Esophagus muscularis mucosa (tissue), 4 donors: Measurements from ENCODE around the gene GRIK3. TPM values are rescaled to one million over a fixed set of nuclear protein-coding genes. Genes with fewer than 3 reads are reported as not detected.

Source experiments
- DNase-seq: peaks from one replicate; pipeline ENCODE4 v3.0.0-alpha.2; 2017; ENCODE audit errors: extremely low spot score
- H3K27ac ChIP-seq, 4 donors: fragments of 200-600 bp; sonication (generic); replicated peaks in 1 of 4; 1 replicate in 3 of 4; 2 replicates in 1 of 4; pipeline ENCODE4 v1.5.1; 2016 to 2019; ENCODE audit warnings: mild to moderate bottlenecking in 1 of 4
- H3K27me3 ChIP-seq, 4 donors: fragments of 200-600 bp; sonication (generic); one replicate each; pipeline versions ENCODE4 v1.5.1 to v1.6.0; 2016 to 2019
- H3K36me3 ChIP-seq, 4 donors: fragments of 200-600 bp; sonication (generic); one replicate each; pipeline ENCODE4 v1.5.1; 2016 to 2019
- H3K4me1 ChIP-seq, 4 donors: fragments of 200-600 bp; sonication (generic); one replicate each; pipeline ENCODE4 v1.5.1; 2016 to 2019
- H3K4me3 ChIP-seq, 4 donors: fragments of 200-600 bp; sonication (generic); 1 replicate in 2 of 4; 2 replicates in 2 of 4; pipeline ENCODE4 v1.5.1; 2016 to 2019; ENCODE audit warnings: mild to moderate bottlenecking in 4 of 4, moderate library complexity in 1 of 4
- H3K9me3 ChIP-seq, 4 donors: fragments of 200-600 bp; sonication (generic); 1 replicate in 3 of 4; 2 replicates in 1 of 4; pipeline ENCODE4 v1.5.1; 2016 to 2019
- CTCF ChIP-seq, 3 experiments: fragments of 200-600 bp in 2 of 3; fragments of 450-650 bp in 1 of 3; sonication (generic) in 2 of 3; IDR thresholded peaks; one replicate each; pipeline ENCODE4 v1.5.1; 2017 to 2019; ENCODE audit warnings: antibody characterized with exemption in 3 of 3, mild to moderate bottlenecking in 2 of 3, moderate library complexity in 1 of 3
- EP300 ChIP-seq: sonication (generic); formaldehyde crosslinking; IDR thresholded peaks from one replicate; pipeline ENCODE4 v1.6.1; 2017; ENCODE audit warnings: antibody characterized with exemption
- POLR2A ChIP-seq: fragments of 450-650 bp; IDR thresholded peaks from one replicate; pipeline ENCODE4 v1.6.1; 2017; ENCODE audit warnings: antibody characterized with exemption, moderate library complexity, mild to moderate bottlenecking, low read depth
- POLR2AphosphoS5 ChIP-seq, 2 donors: sonication (generic); formaldehyde crosslinking; IDR thresholded peaks; one replicate each; pipeline ENCODE4 v1.6.1; 2017; ENCODE audit warnings: antibody characterized with exemption in 2 of 2
- WGBS: methylation state at CpG from one replicate; pipeline ENCODE4 v1.1.5; 2018; 5-methylcytosine and 5-hydroxymethylcytosine counted together
- intact Hi-C: fragments of 100-400 bp; cut with DNase I; formaldehyde crosslinking; loops from one replicate; pipeline ENCODE4 v1.15.1; 2023
- total RNA-seq, 4 donors: library from RNA; depleted of rRNA; stranded (reverse); fragments of >200 nt; gene quantifications; one replicate each; pipeline versions ENCODE4 v1.1.0 to v1.2.1, GENCODE V29; 2016

Gene GRIK3
- total RNA-seq, 4 donors from 2014 or later, result 5.3 to 7.9 (median 6.6) TPM

GRCh38 chr1:37032660-37033354 is 1.5 kb downstream of the GRIK3 start:
- Histone ChIP-seq H3K4me3 (peak overlapping the region; percentile 35 to 44 (median 39)), H3K27me3 (peaks cover 0 to 100% (median 55%) of the 10 kb centered on the region in 4 donors), H3K4me1 (peaks cover 11 to 50% (median 33%) of the 10 kb centered on the region in 4 donors), H3K9me3 (no peaks in the 10 kb centered on the region), H3K36me3 (no peaks in the 10 kb centered on the region), H3K27ac (peak overlapping the region in 3 of 4 donors; percentile 7 to 36 (median 27))
- DNase-seq, result no peak
- intact Hi-C loops, result no loop called here
- TF ChIP-seq CTCF (IDR thresholded peaks at IDR 0.05), result no peak
- TF ChIP-seq POLR2AphosphoS5 (IDR thresholded peaks at IDR 0.05), result no peak
- no peak for TF ChIP-seq EP300
- 0% methylated on average over 5 of the region's 60 CpGs for WGBS

GRCh38 chr1:37031871-37032270 is 2.4 kb downstream of the GRIK3 start:
- no peak for TF ChIP-seq EP300
- TF ChIP-seq POLR2A, result no peak
- TF ChIP-seq CTCF (IDR thresholded peaks at IDR 0.05), result no peak
- no peak for TF ChIP-seq POLR2AphosphoS5 (IDR thresholded peaks at IDR 0.05)
- H3K27me3 ChIP-seq, result peaks cover 0 to 100% (median 47%) of the 10 kb centered on the region in 4 donors
- intact Hi-C loops, result no loop called here
- peaks cover 11 to 41% (median 32%) of the 10 kb centered on the region in 4 donors for H3K4me1 ChIP-seq
- no peak overlapping the region for H3K27ac ChIP-seq
- H3K4me3 ChIP-seq, result peak overlapping the region in 1 of 4 donors; percentile 39
- no peak for DNase-seq
- H3K36me3 ChIP-seq, result no peaks in the 10 kb centered on the region
- no peaks in the 10 kb centered on the region for H3K9me3 ChIP-seq
- 24% methylated on average over 5 of the region's 9 CpGs for WGBS

- Histone ChIP-seq H3K9me3 (no peaks in the 10 kb centered on the region), H3K4me3 (no peak overlapping the region), H3K36me3 (no peaks in the 10 kb centered on the region), H3K27ac (no peak overlapping the region), H3K27me3 (peaks cover 0 to 97% (median 43%) of the 10 kb centered on the region in 4 donors), H3K4me1 (peaks cover 11 to 37% (median 30%) of the 10 kb centered on the region in 4 donors)
- TF ChIP-seq POLR2AphosphoS5 (IDR thresholded peaks at IDR 0.05) (no peak), CTCF (IDR thresholded peaks at IDR 0.05) (no peak), POLR2A (no peak), EP300 (no peak)
- WGBS, result 81% methylated on average over 8 of the region's 8 CpGs
- intact Hi-C loops, result no loop called here
- DNase-seq, result no peak
Measured at GRCh38 chr1:37031429-37031828, 2.9 kb downstream of the GRIK3 start.

- Histone ChIP-seq H3K36me3 (no peaks in the 10 kb centered on the region), H3K9me3 (no peaks in the 10 kb centered on the region), H3K27me3 (peaks cover 0 to 82% (median 27%) of the 10 kb centered on the region in 4 donors), H3K27ac (no peak overlapping the region), H3K4me1 (peaks cover 11 to 20% (median 15%) of the 10 kb centered on the region in 4 donors), H3K4me3 (no peak overlapping the region)
- DNase-seq, result no peak
- intact Hi-C loops, result no loop called here
- WGBS, result 38% methylated on average over 8 of the region's 12 CpGs
- no peak for TF ChIP-seq EP300
- no peak for TF ChIP-seq POLR2A
- TF ChIP-seq POLR2AphosphoS5 (IDR thresholded peaks at IDR 0.05), result no peak
- TF ChIP-seq CTCF (IDR thresholded peaks at IDR 0.05), result no peak
Measured at GRCh38 chr1:37028981-37029617, 5.2 kb downstream of the GRIK3 start.
